ENCODE measurements around the gene IRGC. TPM values are rescaled to one million over a fixed set of nuclear protein-coding genes. Genes with fewer than 3 reads are reported as not detected.
A peak's percentile ranks its signal among the peaks of the same experiment; 100 is the strongest.
"Not testable (repeated sequence)": the region's sequence is repeated elsewhere in the genome, so short reads cannot be mapped to it uniquely, and the experiment has no call there.

Gene IRGC
- total RNA-seq, 1 donor from 2014 or later, result not detected

DNA sequence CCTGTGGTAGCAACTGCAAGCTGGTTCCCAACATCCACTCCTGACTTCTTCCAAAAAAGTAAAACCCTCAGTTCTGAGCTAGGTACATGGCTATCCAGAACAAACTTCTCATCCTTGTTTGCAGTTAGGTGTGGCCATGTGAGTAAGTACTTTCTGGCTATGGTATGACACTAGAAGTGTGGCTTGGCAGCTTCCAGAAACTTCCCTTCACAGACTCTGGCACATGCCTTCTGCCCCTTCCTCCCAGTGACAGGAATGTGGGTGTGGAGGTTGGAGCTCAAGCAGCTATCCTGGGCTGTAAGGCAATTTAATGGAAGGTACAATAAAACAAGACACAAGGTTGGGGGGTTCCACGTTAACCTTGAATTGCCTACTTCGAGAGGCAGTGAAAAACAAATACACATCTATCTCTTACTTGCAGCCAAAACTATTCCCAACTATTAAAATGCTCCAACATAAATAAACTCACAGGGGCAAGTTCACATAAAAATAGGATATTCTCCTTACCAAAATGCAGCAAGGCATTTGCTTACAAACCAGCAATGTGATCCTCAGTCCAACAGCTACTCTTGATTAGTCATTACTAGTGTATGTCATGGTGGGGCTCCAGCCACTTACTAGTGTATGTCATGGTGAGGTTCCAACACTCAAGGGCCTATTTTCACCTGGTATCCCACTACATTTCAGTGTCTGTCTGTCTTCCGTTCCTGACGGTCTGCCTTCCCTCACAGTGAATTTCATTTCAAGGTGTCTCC, 35.8 kb downstream of the IRGC start:
- no peak for DNase-seq (ENCODE audit: extremely low read depth, low read depth, low spot score)

DNA sequence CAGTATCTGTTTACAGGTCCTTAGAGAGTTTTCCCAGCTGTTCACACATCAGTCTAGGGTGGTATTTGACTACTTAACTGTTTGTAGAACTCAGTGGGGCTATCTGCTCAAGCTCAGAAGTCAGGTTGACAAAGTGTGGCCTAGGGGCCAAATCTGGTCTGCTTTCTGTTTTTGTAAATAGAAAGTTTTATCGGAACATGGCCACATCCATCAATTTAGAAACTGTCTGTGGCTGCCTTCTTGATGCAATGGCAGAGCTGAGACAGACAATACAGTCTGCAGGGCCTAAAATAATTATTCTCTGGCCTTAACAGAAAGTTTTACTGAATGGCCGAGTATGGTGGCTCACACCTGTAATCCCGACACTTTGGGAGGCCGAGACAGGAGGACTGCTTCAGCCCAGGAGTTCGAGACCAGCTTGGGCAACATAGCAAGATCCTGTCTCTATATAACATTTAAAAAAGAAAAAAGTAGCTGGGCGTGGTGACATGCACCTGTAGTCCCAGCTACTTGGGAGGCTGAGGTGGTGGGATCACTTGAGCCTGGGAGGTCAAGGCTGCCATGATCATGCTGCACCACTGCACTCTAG, 36.5 kb downstream of the IRGC start:
- no peak for DNase-seq (ENCODE audit: extremely low read depth, low read depth, low spot score)

DNA sequence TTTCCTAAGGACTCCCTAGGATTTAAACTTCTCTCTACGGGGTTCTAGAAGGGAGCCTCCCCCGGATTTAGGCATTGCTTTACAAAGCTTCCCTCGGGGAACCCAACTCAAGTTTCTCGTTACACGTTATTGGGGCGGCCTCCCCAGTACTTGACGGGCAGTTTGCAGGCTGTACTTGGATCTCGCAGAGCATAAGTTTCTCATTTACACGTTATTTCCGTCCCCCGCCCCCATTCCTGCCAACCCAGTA, 38.3 kb downstream of the IRGC start:
- no peak for DNase-seq (ENCODE audit: extremely low read depth, low read depth, low spot score)

DNA sequence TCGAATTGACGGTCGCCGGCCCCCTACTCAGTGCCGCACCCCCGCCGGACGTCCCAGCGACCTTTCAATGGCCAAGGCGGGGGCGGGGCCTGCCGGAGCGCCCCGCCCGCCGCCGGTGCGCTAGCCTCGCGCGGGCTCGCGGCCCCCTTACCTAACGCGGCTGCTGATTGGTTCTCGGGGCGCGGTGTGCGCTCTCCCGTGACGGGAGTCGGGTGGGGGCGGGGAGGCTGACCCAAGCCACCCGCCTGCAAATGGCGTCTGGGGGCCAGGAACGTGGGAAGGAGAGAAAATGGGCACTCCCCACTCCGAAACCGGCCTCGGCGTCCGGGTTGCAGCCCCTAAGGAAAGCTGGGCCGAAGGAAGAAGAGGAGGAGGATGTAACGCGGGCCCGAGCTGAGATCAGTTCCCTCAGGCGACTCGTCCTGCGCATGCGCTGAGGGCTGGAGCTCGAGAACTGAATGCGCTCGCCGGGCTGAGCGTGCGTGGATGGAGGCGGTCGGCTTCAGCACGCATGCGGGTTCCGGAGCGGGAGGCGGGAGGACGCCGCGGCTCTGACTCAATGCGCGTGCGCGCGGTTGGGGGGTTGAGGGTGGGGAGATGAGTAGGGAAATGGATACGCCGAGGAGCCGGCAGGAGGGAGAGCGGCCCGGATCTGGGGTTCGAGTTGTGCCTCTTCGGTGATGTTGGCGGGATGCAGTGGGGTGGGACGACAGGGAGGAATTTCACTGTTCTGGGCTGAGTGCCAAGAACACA, 38.8 kb downstream of the IRGC start, which contains the start of gene SMG9:
TSS of gene SMG9 (minus strand) at position 460 of the 753 bp plus-strand sequence. CDS start 4,221 bp downstream, outside the sequence.
- peak; percentile 67 for DNase-seq (ENCODE audit: extremely low read depth, low read depth, low spot score)

DNA sequence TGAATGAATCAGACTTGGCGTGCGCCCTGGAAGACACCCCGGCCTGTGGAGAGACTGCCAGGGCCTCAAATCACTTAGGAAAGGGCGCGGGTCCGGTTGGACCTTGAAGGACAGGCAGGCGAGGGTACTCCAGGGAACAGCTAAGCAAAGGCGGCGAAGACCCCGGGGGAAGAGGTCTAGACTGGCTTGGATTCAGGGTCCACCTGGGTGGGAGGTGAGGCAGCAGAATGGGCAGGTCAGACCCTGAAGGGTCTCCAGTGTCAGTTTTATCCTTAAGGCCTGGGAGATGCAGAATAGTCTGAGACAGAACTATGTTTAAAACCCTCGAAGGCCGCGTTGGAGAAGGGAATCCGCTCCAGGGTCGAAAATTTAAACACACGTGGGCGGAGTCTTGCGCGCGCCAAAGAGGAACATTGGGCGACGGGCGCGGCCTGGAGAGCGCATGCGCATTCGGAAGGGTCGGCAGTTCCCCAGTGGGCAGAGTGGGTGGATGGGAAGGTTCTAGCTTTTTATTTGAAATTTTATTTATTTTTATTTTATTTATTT, 39.5 kb downstream of the IRGC start:
- no peak for DNase-seq (ENCODE audit: extremely low read depth, low read depth, low spot score)

DNA sequence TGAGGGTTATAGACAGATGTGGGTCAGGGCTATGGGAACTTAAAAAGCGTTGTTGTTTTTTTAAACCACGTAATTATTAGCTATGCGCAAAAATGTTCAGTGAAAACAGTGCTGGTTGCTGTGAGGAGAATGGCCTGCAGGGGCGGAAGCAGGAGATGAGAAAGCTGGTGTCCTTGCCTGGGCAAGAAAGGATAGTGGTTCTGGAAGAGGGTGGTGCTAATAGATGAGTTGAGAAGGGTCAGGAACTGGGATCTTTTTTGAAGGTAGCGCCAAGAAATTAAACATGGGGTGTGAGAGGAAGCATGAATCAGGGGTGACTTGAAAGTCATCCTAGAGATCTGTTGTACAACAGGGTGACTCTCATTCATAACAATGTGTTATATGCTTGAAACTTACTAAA, 43.6 kb downstream of the IRGC start:
- no peak for DNase-seq (ENCODE audit: extremely low read depth, low read depth, low spot score)

DNA sequence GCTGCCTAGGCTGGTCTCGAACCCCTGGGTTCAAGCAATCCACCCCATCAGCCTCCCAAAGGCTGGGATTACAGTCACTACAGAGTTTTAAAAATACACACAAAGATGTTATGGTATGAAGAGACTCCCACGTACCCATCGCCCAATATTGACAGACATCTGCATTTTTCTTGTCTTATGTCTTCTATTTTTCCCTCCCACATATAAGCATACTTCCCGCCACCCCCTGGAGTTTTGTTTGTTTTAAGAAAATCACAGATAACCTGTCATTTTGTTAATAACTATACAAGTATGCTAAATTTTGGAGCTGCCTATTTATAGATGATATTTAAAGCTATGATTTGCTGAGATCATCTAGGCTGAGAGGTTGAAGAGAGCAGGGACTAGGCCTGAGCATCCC, 45.1 kb downstream of the IRGC start:
- DNase-seq (ENCODE audit: extremely low read depth, low read depth, low spot score), result no peak

DNA sequence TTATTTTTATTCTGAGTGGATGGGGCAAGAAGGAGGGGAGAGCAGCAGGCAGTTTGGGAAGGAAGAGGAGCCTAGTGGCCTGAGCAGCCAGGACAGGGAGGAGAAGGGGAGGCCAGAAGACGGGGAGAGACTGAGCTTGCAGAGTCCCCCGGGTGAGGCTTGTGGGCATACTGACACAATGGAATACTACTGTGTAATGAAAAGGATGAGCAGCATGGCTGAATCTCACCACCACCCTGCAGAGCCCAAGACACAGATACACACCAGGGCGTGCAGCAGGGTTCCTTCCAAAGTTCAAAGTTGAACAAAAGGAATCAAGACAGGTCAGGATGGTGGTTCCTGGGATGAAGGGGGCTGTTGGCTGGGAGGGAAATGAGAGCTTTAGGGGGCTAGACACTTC, 46.9 kb downstream of the IRGC start:
- DNase-seq (ENCODE audit: extremely low read depth, low read depth, low spot score), result no peak

DNA sequence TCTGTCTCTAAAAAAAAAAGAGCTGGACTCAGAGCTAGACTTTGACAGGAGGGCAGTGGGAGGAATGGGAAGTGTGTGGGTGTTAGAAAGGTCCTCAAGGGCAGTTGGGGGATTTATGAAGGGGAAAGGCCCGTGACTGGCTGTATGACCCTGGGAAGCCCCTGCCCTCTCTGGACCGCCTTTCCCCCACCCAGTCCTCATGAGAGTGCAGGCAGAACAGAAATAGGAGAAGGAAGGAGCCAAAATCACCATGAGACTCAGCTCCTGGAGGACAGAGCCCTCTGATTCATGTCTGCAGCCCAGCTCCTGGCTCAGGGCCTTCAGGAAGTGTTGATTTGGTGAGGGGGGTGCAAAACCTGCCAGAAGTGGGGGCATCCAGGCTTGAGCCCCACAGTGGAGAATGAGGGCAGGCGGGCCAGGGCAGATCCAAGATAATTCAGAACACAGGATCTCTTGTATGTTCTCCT, 47.6 kb downstream of the IRGC start:
- no peak for DNase-seq (ENCODE audit: extremely low read depth, low read depth, low spot score)

DNA sequence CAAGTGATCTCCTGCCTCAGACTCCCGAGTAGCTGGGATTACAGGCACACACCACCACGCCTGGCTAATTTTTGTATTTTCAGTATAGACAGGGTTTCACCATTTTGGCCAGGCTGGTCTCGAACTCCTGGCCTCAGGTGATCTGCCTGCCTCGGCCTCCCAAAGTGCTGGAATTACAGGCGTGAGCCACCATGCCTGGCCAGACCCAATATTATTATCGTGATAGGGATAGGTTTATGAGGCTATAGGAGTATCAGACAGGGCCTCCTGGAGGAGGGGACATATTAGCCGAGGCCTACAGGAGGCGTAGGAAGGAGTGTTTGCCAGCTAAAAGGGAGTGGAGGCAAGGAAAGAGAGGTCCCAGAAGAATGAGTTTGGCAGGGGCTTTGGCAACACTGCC, 48.8 kb downstream of the IRGC start:
- not testable (repeated sequence) for DNase-seq (ENCODE audit: extremely low read depth, low read depth, low spot score)

DNA sequence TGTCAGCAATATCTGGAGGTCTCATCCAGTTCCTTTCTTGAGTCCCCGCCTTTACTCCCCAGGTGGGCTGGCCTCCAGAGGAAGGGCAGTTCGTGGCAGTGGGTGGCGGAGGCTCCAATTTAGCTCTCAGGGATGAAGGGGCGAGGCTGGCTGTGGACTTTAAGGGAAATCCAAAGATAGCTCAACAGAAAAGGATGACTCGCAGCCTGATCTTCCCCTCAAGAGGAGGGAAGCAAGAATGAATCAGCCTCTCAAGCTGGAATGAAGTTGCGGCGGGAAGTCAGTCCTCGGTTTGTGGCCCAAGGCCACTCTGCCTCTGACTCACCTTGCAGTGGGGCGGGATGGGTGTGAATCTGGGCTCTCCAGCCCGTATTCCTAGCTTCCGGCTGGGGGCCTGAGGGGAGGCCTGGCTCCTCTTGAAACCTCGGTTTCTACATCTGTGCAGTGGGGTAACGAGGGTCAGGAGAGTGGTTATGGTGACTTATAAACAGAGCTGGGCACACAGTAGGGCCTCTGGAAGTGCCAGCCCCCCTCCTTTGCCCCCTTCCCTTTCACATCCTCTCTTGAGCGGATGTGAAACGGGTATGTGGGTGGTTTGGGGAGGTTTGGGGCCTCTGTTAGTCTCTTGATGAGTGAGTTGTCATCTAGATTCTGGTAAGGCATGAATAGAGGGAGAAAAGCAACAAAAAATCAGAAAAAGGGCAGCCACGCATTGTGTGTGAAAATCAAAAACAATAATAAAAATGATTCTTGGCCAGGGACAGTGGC, 49.4 kb downstream of the IRGC start:
- no peak for DNase-seq (ENCODE audit: extremely low read depth, low read depth, low spot score)

DNA sequence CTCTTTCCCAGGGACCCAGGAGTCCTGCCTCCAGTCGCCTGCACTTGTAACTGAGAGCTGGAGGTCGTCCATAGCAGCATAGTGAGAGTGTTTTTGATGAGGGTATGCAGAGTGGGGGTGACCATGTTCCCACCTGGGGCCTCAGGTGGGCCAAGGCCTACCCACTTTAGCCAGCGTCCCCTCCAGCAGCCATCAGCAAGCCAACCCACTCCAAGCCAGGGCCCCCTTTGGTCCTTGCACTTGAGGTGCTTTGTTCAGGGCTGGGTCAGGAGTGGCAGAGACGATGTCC, 50.8 kb downstream of the IRGC start:
- DNase-seq (ENCODE audit: extremely low read depth, low read depth, low spot score), result no peak

DNA sequence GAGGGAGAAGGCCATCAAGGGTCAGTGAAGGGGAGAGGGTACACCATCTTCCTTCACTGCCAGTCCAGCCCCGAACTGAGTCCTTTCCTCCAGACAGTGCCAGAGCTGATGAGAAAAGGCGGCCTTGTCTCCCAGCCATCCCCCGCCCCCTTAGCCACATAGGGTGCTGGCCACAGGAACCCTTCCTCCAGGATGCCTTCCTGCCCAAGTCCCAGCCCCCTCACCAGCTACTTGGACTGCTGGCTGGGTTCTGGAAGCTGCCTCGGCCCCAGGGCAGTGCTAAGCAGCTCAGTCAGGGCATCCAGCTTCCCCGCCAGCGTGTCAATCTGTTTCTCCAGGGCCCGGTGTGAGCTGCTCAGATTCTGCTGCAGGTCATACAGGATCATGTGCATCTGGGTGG, 51.4 kb downstream of the IRGC start:
- DNase-seq (ENCODE audit: extremely low read depth, low read depth, low spot score), result no peak

DNA sequence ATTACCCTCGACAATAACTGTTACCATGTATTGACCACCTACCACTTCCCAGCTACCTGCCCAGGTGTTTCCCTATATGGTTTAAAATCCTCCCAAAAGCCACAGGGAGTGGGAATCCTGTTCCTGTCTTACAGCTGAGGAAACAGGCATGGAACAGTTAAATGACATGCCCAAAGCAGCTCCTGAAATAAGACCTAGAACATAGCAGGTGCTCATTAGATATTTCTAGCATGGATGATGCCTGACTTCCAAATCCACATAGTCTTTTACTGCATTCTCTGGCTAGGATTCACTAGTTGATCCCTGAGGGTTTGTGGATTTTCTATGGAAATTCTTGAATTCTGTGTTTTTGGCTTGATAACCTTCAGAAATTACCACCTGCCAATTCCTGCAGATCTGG, 51.9 kb downstream of the IRGC start:
- DNase-seq (ENCODE audit: extremely low read depth, low read depth, low spot score), result no peak

DNA sequence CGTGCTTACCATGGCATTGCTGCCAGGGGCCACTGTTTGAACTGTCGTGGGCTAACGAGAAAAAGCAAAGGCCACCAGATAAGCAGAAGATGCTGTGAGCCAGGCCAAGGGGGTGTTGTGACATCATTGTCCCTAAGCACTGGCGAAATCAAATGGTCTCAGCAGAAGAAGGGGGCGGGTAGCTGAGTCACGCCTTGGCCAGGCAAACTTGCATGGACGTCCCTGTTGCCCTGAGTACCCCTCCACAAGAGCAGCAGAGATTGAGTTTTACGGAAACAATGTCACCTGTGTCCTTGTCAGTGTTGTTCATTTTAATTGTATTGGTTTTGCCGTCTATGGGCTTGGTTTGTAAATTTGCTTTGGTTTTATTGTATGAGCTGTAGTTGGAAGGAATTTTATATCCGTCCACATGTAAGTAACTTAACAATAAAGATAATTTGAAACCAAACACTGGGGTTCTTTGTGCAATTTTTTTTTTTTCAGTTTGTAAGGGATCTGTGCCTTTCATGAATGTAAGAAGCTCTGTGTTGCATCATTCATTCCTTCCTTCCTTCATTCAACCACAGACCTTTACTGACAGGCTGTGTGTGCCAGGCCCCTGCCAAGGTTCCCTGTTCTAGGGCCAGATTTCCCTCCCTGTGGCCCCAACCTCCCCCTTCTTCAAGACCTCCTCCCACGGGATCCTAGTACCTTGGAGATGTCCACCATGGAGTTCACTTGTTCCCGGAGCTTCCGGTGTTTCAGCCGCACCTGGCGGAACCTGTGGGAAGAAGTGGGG, 52.6 kb downstream of the IRGC start:
- DNase-seq (ENCODE audit: extremely low read depth, low read depth, low spot score), result no peak

DNA sequence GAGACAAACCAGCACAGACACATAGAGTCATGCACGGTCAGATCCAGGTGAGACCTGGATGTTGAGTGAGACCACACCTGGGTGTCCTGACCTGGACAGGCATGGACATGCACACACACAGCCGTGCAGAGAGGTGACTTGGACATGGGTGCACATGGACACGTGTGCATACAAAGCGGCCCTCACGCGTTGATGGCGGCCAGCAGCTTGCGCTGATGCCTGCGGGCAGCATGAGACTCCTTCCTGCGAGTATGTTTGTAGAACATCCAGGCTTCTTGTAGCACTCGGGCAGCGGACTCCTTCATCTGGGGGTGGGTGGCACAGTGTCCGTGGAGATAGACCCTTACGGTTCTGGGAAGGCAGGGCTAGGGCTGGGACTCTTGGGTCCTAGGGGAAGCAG, 53.4 kb downstream of the IRGC start:
- no peak for DNase-seq (ENCODE audit: extremely low read depth, low read depth, low spot score)
